GM19025 (cell line): ENCODE measurements around the gene VPS9D1.
"Not testable (repeated sequence)": the region's sequence is repeated elsewhere in the genome, so short reads cannot be mapped to it uniquely, and the experiment has no call there.

ENCODE experiments used
- ATAC-seq: cut with Tn5 transposase; IDR thresholded peaks from one replicate; pipeline ENCODE4 v1.9.1; 2021; ENCODE audit warnings: mild to moderate bottlenecking, low read depth, moderate library complexity; ENCODE audit not compliant: unreplicated experiment

Gene VPS9D1

DNA sequence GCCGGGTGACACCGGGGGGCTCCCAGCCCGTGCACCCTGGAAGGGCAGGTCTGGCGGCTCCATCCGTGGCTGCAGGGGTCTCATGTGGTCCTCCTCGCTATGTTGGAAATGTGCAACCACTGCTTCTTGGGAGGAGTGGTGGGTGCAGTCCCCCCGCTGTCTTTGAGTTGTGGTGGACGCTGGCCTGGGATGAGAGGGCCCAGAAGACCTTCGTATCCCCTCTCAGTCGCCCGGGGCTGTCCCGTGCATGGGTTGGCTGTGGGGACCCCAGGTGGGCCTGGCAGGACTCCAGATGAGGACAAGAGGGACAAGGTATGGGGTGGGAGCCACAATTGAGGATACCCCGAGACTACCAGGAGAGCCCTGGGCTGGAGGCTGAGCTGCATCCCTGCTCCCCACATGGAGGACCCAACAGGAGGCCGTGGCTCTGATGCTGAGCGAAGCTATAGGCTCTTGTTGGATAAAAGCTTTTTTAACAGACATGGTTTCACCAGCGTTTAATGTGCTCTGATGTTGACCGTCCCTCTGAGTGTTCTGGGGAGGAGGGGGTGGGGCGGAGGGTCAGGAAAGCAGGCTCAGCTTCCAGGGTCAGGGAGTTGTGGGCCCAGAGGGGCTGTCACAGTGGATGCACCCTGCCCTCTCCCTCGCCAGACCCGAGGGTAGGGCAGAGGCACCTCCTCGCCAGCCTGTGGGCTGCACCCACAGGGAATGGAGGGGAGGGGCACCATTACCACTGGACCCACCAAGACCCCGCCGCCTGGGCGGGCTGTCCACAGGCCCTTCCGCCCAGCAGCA, 24.6 kb downstream of the VPS9D1 start:
- ATAC-seq: no peak

- ATAC-seq: no peak
These were observed 25.4 kb downstream of the VPS9D1 start for GRCh38 chr16:89695086-89695874.

DNA sequence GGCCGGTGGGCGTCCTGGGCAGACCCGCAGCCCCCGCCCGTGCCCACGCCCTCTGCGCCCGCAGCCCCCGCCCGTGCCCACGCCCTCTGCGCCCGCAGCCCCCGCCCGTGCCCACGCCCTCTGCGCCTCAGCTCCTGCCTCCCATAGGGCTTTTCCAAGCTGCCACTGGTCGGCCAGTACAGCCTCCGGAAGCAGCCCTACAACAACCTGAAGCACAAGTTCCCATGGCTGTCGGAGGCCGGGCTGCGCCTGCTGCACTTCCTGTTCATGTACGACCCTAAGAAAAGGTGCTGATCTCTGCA, 26.0 kb downstream of the VPS9D1 start:
- ATAC-seq: not testable (repeated sequence)

DNA sequence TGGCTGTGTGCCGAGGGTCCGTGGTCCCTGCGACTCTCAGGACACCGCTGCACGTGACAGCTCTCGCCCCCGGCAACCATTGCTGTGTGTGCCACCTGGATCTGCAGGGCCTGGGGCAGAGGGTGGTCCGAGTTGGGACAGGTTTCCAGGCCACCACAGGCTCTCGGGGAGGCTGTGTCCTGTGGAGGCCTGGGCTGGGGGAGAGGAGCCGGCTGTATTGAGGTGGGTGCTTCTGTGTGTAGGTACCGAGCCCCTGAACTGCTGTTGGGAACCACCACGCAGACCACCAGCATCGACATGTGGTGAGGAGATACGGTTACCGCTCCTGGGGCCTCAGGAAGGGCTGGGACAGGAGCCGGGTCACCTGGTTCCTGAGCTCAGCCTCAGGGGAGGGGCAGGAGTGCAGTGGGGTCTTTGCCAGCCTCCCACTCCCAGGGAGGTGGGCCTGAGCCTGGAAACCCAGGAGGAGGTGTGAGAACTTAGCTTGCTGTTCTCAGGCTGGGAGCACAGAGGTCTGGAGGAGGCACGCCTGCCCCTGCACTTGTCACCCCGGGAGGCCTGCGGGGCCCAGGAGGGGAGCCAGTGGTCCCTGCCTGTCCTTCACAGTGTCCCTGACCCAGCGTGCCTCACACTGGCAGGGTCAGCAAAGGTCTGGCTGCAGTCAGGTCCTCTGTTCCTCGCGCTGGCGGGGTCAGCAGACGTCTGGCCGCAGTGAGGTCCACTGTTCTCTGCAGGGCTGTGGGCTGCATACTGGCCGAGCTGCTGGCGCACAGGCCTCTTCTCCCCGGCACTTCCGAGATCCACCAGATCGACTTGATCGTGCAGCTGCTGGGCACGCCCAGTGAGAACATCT, 26.5 kb downstream of the VPS9D1 start:
- ATAC-seq: no peak

- ATAC-seq: no peak
These were observed 27.4 kb downstream of the VPS9D1 start for GRCh38 chr16:89693289-89693731.

DNA sequence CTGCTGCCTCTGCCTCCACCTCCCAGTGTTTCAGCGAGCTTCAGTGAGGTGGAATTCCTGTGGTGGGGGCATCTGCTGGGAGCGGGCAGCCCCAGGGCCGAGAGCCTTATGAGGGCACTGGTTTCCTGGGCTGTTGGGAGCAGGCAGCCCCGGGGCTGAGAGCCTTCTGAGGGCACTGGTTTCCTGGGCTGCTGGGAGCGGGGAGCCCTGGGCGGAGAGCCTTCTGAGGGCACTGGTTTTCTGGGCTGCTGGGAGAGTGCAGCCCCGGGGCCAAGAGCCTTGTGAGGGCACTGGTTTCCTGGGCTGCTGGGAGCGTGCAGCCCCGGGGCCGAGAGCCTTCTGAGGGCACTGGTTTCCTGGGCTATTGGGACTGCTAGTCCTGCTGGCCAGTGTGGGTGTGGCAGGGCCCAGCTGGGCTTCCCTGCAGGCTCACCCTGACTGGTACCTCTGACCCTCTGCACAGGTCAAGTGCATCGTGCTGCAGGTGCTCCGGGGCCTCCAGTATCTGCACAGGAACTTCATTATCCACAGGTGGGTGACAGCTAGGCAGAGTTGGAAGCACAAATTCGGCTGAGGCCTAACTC, 28.6 kb downstream of the VPS9D1 start:
- no peak for ATAC-seq

DNA sequence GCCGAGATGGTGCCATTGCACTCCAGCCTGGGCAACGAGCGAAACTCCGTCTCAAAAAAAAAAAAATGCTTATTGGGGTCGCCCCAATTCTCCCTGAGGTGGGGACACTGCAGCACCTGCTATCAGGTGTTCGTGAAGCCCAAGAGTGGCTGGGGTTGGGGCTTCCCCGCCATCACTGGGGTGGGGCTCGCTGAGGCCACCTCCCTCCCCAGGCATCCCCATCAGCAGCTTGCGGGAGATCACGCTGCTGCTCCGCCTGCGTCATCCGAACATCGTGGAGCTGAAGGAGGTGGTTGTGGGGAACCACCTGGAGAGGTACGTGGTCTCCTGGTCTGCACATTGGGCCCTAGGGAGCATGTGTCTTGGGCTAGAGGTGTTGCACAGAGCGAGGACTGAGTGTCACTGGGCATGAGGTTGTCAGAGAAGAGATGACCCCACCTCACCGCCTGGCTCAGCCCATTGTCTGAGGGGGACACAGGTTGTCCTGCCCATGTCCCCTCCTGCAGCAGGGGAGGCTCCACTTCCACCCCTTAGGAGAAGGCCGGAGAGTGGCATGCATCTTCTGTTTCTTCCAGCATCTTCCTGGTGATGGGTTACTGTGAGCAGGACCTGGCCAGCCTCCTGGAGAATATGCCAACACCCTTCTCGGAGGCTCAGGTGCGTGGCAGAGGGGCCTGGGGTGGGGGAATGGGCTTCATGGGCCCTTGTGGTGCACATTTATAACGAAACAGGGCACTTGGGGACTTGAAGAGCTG, 29.3 kb downstream of the VPS9D1 start:
- ATAC-seq: no peak

- ATAC-seq: no peak
These were observed 30.3 kb downstream of the VPS9D1 start for GRCh38 chr16:89690392-89690901.

- not testable (repeated sequence) for ATAC-seq
These were observed 31.1 kb downstream of the VPS9D1 start for GRCh38 chr16:89689621-89690020.

GRCh38 chr16:89689142-89689541, 31.6 kb downstream of the VPS9D1 start:
- ATAC-seq: no peak

- ATAC-seq: no peak
These were observed 32.3 kb downstream of the VPS9D1 start for GRCh38 chr16:89688395-89688794.

DNA sequence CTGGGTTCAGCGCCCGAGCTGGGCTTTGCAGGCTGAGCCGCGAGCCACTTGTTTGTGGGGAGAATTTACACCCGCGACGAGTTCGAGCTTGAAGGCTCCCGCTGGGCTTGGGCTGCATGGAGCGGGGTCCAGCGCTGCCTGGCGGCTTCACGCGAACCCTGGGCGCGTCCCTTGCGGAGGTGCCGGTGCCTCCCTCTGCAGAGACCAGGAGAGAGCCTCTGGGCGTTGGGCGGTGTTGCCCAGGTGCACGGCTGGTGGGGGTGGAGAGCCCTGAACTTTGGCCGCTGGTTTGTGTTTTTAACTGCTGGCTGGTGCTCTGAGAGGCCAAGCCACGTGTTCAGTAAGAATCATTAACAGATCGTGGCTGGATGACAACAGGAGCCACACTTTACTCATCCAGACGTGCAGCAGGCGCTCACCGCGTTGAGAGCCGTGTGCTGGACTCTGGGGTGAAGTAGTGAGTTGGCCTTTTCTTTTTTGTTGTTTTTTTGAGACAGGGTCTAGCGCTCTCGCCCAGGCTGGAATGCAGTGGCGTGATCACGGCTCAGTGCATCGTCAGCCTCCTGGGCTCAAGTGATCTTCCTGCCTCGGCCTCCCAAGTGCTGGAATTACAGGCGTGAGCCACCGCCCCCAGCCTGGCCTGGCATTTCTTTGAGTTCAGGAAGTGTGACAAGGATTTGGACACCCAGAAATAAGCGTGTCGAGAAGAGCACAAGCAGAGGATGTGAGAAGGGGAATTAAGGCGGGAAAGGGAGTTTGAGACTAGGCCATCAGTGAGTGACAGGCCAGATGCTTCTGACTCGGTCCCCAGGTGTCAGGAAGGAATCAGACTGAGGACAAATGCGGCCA, 33.4 kb downstream of the VPS9D1 start:
- ATAC-seq: peak; percentile 39

DNA sequence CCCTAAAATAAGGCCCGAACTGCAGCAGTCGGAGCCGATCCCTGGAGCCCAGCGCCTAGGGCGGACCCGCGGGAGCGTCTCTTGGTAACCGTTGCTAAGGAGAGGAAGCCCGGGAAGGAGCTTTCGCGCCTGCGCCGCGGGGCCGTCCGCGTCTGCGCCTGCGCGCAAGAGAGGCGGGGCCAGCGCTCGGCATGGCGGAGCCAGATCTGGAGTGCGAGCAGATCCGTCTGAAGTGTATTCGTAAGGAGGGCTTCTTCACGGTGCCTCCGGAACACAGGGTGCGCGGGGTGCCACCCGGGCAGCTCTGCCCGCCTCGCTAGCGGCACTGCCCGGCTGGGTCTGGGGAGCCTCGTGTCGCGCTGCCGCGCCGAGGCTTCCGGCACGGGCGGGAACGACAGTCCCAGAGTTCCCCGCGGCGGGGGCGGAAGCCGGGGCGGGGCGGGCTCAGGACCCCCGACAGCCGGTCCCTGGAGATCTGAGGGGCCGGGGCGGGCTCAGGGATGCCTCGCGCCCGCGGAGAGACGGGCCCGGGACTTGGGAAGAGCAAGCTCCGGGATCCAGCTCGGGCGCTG, 34.1 kb downstream of the VPS9D1 start, which contains the start of gene CDK10:
CDK10 (plus strand) TSS at position 170 of the 572 bp plus-strand sequence; CDS start at position 192, 22 bp downstream.
- peak; percentile 81 for ATAC-seq

- no peak for ATAC-seq
These were observed 34.8 kb downstream of the VPS9D1 start for GRCh38 chr16:89685916-89686315.

- no peak for ATAC-seq
These were observed 42.4 kb downstream of the VPS9D1 start for GRCh38 chr16:89678258-89678657.

DNA sequence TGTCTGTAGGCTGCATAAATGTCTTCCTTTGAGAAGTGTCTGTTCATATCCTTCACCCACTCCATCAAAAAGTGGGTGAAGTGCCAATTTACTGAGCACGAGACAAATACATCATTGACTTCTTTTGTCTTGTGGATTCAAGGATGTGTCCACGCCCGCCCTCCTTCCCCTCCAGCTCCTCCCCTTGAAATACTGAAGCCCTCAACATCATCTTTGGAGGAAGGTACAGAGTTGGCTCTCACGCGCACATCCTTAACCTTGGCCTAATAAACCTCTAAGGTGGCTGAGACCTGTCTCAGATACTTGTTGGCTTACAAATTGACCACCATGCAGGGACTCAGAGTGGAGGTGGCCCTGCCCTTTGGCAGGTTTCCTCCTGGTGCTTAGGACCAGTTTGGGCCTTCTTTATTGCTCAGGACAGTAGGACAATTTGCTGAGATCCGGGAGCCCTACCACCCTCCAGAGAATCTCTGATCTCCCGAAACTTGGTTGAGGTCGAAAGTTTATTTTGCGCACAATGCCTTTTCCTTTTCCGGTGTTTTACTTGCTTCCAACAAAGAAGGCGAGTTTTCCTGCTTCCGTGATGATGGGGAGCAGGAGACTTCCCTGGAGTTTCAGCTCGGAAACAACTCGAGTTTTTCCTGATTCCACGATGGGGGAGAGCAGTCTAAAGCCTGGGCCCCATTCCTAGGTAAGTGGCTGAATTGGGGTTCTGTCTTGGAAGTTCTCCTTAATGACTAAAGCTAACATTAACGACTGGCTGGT, 48.3 kb downstream of the VPS9D1 start:
- ATAC-seq: no peak

- not testable (repeated sequence) for ATAC-seq
These were observed 49.1 kb downstream of the VPS9D1 start for GRCh38 chr16:89671565-89671964.
